Natural killer cell (primary cell): ENCODE data around the gene NFIA. TPM values are rescaled to one million over a fixed set of nuclear protein-coding genes. Genes with fewer than 3 reads are reported as not detected.

Source experiments
- ATAC-seq, 3 donors: fragments of 150-1000 bp in 2 of 3; fragments of 200-7000 bp in 1 of 3; cut with Tn5 transposase; 1 replicate in 1 of 3; 2 replicates in 2 of 3; pipeline ENCODE4 v1.10.0; 2021; ENCODE audit warnings: mild to moderate bottlenecking in 2 of 3, moderate library complexity in 2 of 3
- DNase-seq, 2 donors: peaks; one replicate each; pipeline versions ENCODE4 v3.0.0 to v3.0.0-alpha.2; 2013 to 2021; ENCODE audit warnings: mixed read lengths in 1 of 2
- H3K27ac ChIP-seq: one replicate; pipeline ENCODE4 v1.5.1; 2013; ENCODE audit warnings: mild to moderate bottlenecking, low read length
- H3K27me3 ChIP-seq: one replicate; pipeline ENCODE4 v1.6.1; 2013; ENCODE audit warnings: low read length; ENCODE audit not compliant: control insufficient read depth, insufficient read depth
- H3K36me3 ChIP-seq: one replicate; pipeline ENCODE4 v1.6.1; 2013; ENCODE audit warnings: low read length; ENCODE audit not compliant: control insufficient read depth, insufficient read depth
- H3K4me1 ChIP-seq: one replicate; pipeline ENCODE4 v1.6.1; 2013; ENCODE audit warnings: low read length; ENCODE audit not compliant: control insufficient read depth, insufficient read depth
- H3K4me3 ChIP-seq: one replicate; pipeline ENCODE4 v1.5.1; 2013; ENCODE audit warnings: low read length
- H3K9me3 ChIP-seq: one replicate; pipeline ENCODE4 v1.6.1; 2013; ENCODE audit warnings: low read length; ENCODE audit not compliant: control insufficient read depth, insufficient read depth
- H3K27ac Mint-ChIP-seq, 2 donors: one replicate each; pipeline ENCODE4 v1.8.0; 2022; ENCODE audit warnings: mild to moderate bottlenecking in 2 of 2, mixed read lengths in 2 of 2, moderate library complexity in 1 of 2
- H3K27me3 Mint-ChIP-seq, 2 donors: one replicate each; pipeline ENCODE4 v1.8.0; 2022; ENCODE audit warnings: low read depth in 2 of 2, mixed read lengths in 2 of 2
- H3K36me3 Mint-ChIP-seq: one replicate; pipeline ENCODE4 v1.8.0; 2022; ENCODE audit warnings: mixed read lengths
- H3K4me1 Mint-ChIP-seq, 2 donors: one replicate each; pipeline ENCODE4 v1.8.0; 2022; ENCODE audit warnings: mixed read lengths in 2 of 2
- H3K4me3 Mint-ChIP-seq: one replicate; pipeline ENCODE4 v1.8.0; 2022; ENCODE audit warnings: mild to moderate bottlenecking, moderate library complexity, mixed read lengths
- H3K9me3 Mint-ChIP-seq, 2 donors: one replicate each; pipeline ENCODE4 v1.8.0; 2022; ENCODE audit warnings: mixed read lengths in 2 of 2
- CTCF ChIP-seq: fragments of 200-600 bp; IDR thresholded peaks from one replicate; pipeline ENCODE4 v1.8.0; 2022; ENCODE audit warnings: antibody characterized with exemption
- WGBS: methylation state at CpG from one replicate; pipeline ENCODE4 v1.1.7; 2013; ENCODE audit warnings: missing lambda C conversion rate; ENCODE audit not compliant: insufficient coverage; 5-methylcytosine and 5-hydroxymethylcytosine counted together
- intact Hi-C: fragments of 100-400 bp; cut with micrococcal nuclease; formaldehyde crosslinking; loops from one replicate; pipeline ENCODE4 v1.14.2; 2022
- total RNA-seq, 4 donors: library from RNA; stranded (reverse); fragments of 120-200 nt in 1 of 4; gene quantifications; one replicate each; pipeline versions ENCODE4 v1.2.3 to v1.2.4, GENCODE V29; 2013 to 2022

Gene NFIA
- total RNA-seq, 3 donors from 2014 or later (not counting 1 experiment from before 2014, with no cell fraction given): 3.5 to 6.5 (median 3.6) TPM

DNA sequence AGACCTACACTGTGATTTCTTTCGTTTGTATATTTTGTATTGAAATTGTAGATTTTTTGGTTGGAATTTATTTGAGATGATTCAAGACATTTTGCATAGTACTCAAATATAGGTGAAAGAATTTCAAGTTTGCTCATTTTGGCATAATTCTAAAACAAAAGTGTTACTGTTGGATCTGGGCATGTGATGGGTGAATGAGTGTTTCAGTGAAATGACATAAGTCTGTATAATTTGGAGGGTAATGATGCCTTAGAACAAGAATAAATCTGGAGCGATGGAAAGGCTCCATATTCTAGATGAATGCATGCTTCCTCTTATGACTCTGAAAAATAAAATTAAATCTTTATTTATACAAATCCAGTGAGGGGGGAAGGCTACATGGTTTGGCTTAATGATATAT lies 41.0 kb downstream of the NFIA start:
- intact Hi-C loops: no loop called here
- H3K4me1 Mint-ChIP-seq: no peaks in the 10 kb centered on the region
- no peaks in the 10 kb centered on the region for H3K36me3 Mint-ChIP-seq
- no peaks in the 10 kb centered on the region for H3K27me3 ChIP-seq
- no peak for DNase-seq
- H3K27ac Mint-ChIP-seq: no peak overlapping the region
- no peaks in the 10 kb centered on the region for H3K4me1 ChIP-seq
- no peaks in the 10 kb centered on the region for H3K36me3 ChIP-seq
- no peak overlapping the region for H3K4me3 Mint-ChIP-seq
- H3K4me3 ChIP-seq: no peak overlapping the region
- ATAC-seq: no peak
- WGBS: 90% methylated on average over 1 of the region's 2 CpGs
- no peaks in the 10 kb centered on the region for H3K9me3 Mint-ChIP-seq
- no peak for TF ChIP-seq CTCF
- no peaks in the 10 kb centered on the region for H3K9me3 ChIP-seq
- peaks cover 20 to 56% of the 10 kb centered on the region in 2 donors for H3K27me3 Mint-ChIP-seq
- no peak overlapping the region for H3K27ac ChIP-seq

- no peaks in the 10 kb centered on the region for H3K9me3 ChIP-seq
- TF ChIP-seq CTCF: no peak
- Mint-ChIP-seq H3K27me3 (peaks cover 17 to 50% of the 10 kb centered on the region in 2 donors), H3K36me3 (no peaks in the 10 kb centered on the region), H3K4me3 (no peak overlapping the region), H3K9me3 (no peaks in the 10 kb centered on the region), H3K4me1 (no peaks in the 10 kb centered on the region), H3K27ac (no peak overlapping the region)
- no peaks in the 10 kb centered on the region for H3K27me3 ChIP-seq
- intact Hi-C loops: no loop called here
- ATAC-seq: no peak
- no peak overlapping the region for H3K27ac ChIP-seq
- no peak overlapping the region for H3K4me3 ChIP-seq
- H3K4me1 ChIP-seq: no peaks in the 10 kb centered on the region
- no peak for DNase-seq
- 90% methylated on average over 2 of the region's 2 CpGs for WGBS
- H3K36me3 ChIP-seq: no peaks in the 10 kb centered on the region
Measured at GRCh38 chr1:61124078-61124477, 41.7 kb downstream of the NFIA start.

GRCh38 chr1:61124696-61125095 lies 42.3 kb downstream of the NFIA start:
- no peaks in the 10 kb centered on the region for H3K4me1 ChIP-seq
- H3K27ac ChIP-seq: no peak overlapping the region
- H3K36me3 ChIP-seq: no peaks in the 10 kb centered on the region
- TF ChIP-seq CTCF: no peak
- Mint-ChIP-seq H3K4me1 (no peaks in the 10 kb centered on the region), H3K36me3 (no peaks in the 10 kb centered on the region), H3K9me3 (no peaks in the 10 kb centered on the region), H3K4me3 (no peak overlapping the region), H3K27ac (no peak overlapping the region), H3K27me3 (peaks cover 15 to 45% of the 10 kb centered on the region in 2 donors)
- H3K4me3 ChIP-seq: no peak overlapping the region
- H3K9me3 ChIP-seq: no peaks in the 10 kb centered on the region
- 67% methylated on average over 1 of the region's 3 CpGs for WGBS
- ATAC-seq (no peak), DNase-seq (no peak)
- no peaks in the 10 kb centered on the region for H3K27me3 ChIP-seq
- intact Hi-C loops: no loop called here

- Mint-ChIP-seq H3K4me1 (no peaks in the 10 kb centered on the region), H3K36me3 (no peaks in the 10 kb centered on the region)
- no peak for ATAC-seq
Measured at GRCh38 chr1:61125263-61125662, 42.9 kb downstream of the NFIA start.

More at GRCh38 chr1:61125263-61125662, 42.9 kb downstream of the NFIA start:
- H3K4me3 ChIP-seq: no peak overlapping the region
- H3K9me3 ChIP-seq: no peaks in the 10 kb centered on the region
- Mint-ChIP-seq H3K27ac (no peak overlapping the region), H3K27me3 (peaks cover 15 to 45% of the 10 kb centered on the region in 2 donors), H3K9me3 (no peaks in the 10 kb centered on the region), H3K4me3 (no peak overlapping the region)
- no peak for DNase-seq
- no peaks in the 10 kb centered on the region for H3K4me1 ChIP-seq
- H3K36me3 ChIP-seq: no peaks in the 10 kb centered on the region
- H3K27me3 ChIP-seq: no peaks in the 10 kb centered on the region
- no peak overlapping the region for H3K27ac ChIP-seq
- 92% methylated on average over 7 of the region's 7 CpGs for whole genome bisulfite sequencing
- no peak for TF ChIP-seq CTCF
- intact Hi-C loops: no loop called here
